Hepatic stellate cell (primary cell): ENCODE results near the gene AOAH.
"Not testable (repeated sequence)": the region's sequence is repeated elsewhere in the genome, so short reads cannot be mapped to it uniquely, and the experiment has no call there.

Experiments
- DNase-seq: peaks from one replicate; pipeline ENCODE4 v3.0.0; 2011; ENCODE audit warnings: low spot score

AOAH gene

GRCh38 chr7:36657036-36657660 lies 67.1 kb downstream of the AOAH start:
- no peak for DNase-seq

- no peak for DNase-seq
Measured at GRCh38 chr7:36654436-36654835, 69.9 kb downstream of the AOAH start.

- DNase-seq, result no peak
Measured at GRCh38 chr7:36653663-36654355, 70.5 kb downstream of the AOAH start.

- DNase-seq, result no peak
Measured at GRCh38 chr7:36653008-36653662, 71.2 kb downstream of the AOAH start.

- DNase-seq, result no peak
Measured at GRCh38 chr7:36652431-36652830, 71.9 kb downstream of the AOAH start.

- no peak for DNase-seq
Measured at GRCh38 chr7:36651404-36651803, 72.9 kb downstream of the AOAH start.

GRCh38 chr7:36650766-36651312 lies 73.5 kb downstream of the AOAH start:
- no peak for DNase-seq

- DNase-seq, result no peak
Measured at GRCh38 chr7:36650320-36650719, 74.0 kb downstream of the AOAH start.

GRCh38 chr7:36649319-36649718 lies 75.0 kb downstream of the AOAH start:
- DNase-seq, result not testable (repeated sequence)

GRCh38 chr7:36648441-36648840 lies 75.9 kb downstream of the AOAH start:
- DNase-seq, result no peak

- DNase-seq, result no peak
Measured at GRCh38 chr7:36644625-36645422, 79.5 kb downstream of the AOAH start.

- DNase-seq, result no peak
Measured at GRCh38 chr7:36642414-36642813, 81.9 kb downstream of the AOAH start.

GRCh38 chr7:36642010-36642409 lies 82.3 kb downstream of the AOAH start:
- no peak for DNase-seq

- DNase-seq, result no peak
Measured at GRCh38 chr7:36640682-36641081, 83.6 kb downstream of the AOAH start.

GRCh38 chr7:36639826-36640225 lies 84.5 kb downstream of the AOAH start:
- DNase-seq, result no peak

GRCh38 chr7:36638586-36639263 lies 85.6 kb downstream of the AOAH start:
- no peak for DNase-seq

GRCh38 chr7:36638140-36638539 lies 86.2 kb downstream of the AOAH start:
- no peak for DNase-seq

GRCh38 chr7:36637417-36637816 lies 86.9 kb downstream of the AOAH start:
- no peak for DNase-seq

GRCh38 chr7:36636126-36636525 lies 88.2 kb downstream of the AOAH start:
- no peak for DNase-seq

GRCh38 chr7:36635091-36635490 lies 89.2 kb downstream of the AOAH start:
- DNase-seq, result no peak

- DNase-seq, result no peak
Measured at GRCh38 chr7:36633377-36633776, 90.9 kb downstream of the AOAH start.
